Measurements from ENCODE around the gene AP1G1. TPM values are rescaled to one million over a fixed set of nuclear protein-coding genes. Genes with fewer than 3 reads are reported as not detected.

The AP1G1 gene
- 24.5 TPM for polyA plus RNA-seq (2013)

DNA sequence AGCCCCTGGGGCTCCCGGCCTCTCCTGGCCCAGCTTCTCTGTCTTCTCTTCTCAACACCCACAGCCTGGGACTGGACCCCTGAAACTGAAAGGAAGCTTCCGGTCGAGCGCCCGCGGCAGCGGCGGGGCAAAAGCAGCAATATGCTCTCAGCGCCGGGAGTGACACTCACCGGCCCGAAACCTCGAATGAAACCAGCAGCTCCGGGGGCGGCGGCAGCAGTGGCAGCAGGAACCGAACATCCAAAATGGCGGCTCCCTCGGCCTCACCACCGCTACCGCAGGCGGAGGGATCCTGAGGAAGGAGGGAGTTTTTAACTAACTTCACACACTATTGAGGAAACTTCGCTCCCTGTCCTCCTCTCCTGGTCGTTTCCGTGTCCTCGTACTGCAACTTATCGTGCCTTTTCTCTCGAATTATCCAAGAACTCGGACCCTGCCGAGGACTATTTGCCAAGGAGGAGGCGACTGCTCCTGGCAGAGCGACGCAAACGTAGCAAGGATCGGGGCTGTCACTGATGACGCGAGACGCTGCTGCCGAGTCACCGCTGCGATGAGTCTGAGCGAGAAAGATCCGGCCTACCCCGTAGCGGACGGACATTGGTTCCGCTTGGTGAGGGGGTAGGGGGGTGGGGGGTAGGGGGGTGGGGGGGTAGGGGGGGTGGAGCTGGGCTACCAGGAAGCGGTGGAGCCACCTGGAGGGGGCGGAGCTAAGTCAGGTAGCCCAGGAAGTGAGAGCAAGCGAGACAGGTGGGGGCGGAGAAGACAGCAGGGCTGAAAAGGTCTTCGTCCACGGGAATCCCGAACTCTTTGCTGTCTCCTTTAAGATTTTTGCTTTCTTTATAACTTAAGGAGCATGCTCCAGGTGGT lies at the start of gene AP1G1:
AP1G1 (minus strand) TSS at position 242 of the 867 bp plus-strand sequence. CDS start 19,355 bp downstream, outside the sequence.
- ChIA-PET CTCF (interaction anchor here (1.5 to 1.9 kb wide), 3 partner anchors 13 to 74 kb away, joined by 3 to 4 read pairs (median 4); no protein-coding TSS in a partner anchor), POLR2A (interaction anchor here (1.5 kb wide), 1 partner anchor 38 kb away, joined by 3 read pairs; no protein-coding TSS in a partner anchor)
- Histone ChIP-seq H3K4me1 (ENCODE audit: control extremely low read depth in 1 of 4, control insufficient read depth in 4 of 4, insufficient read depth in 4 of 4, low read length in 3 of 4) (peaks cover 9 to 50% (median 28%) of the 10 kb centered on the region in 4 experiments), H3K27ac (ENCODE audit: insufficient read depth in 1 of 2, low read depth in 1 of 2, low read length in 2 of 2, poor library complexity in 1 of 2, severe bottlenecking in 2 of 2) (peak within 1 kb of the TSS; percentile 99 to 100), H3K27me3 (replicated peaks in 2 of 5; ENCODE audit: control insufficient read depth in 4 of 5, insufficient read depth in 5 of 5, low read length in 4 of 5) (no peaks in the 10 kb centered on the region), H3K4me3 (ENCODE audit: control insufficient read depth in 1 of 7, extremely low read depth in 1 of 7, insufficient read depth in 4 of 7, low read depth in 2 of 7, low read length in 6 of 7) (peak within 1 kb of the TSS; percentile 89 to 99 (median 98)), H3K9me3 (ENCODE audit: control extremely low read depth in 1 of 5, control insufficient read depth in 4 of 5, insufficient read depth in 2 of 5, low read depth in 1 of 5, low read length in 4 of 5) (no peaks in the 10 kb centered on the region), H3K36me3 (ENCODE audit: control insufficient read depth in 4 of 4, insufficient read depth in 4 of 4, low read length in 3 of 4) (peaks cover 0 to 2% (median 0%) of the 10 kb centered on the region in 4 experiments)
- WGBS (ENCODE audit: insufficient coverage) = 0% methylated on average over 26 of the region's 54 CpGs
- DNase-seq = peak; percentile 99 to 100 (median 99)

DNA sequence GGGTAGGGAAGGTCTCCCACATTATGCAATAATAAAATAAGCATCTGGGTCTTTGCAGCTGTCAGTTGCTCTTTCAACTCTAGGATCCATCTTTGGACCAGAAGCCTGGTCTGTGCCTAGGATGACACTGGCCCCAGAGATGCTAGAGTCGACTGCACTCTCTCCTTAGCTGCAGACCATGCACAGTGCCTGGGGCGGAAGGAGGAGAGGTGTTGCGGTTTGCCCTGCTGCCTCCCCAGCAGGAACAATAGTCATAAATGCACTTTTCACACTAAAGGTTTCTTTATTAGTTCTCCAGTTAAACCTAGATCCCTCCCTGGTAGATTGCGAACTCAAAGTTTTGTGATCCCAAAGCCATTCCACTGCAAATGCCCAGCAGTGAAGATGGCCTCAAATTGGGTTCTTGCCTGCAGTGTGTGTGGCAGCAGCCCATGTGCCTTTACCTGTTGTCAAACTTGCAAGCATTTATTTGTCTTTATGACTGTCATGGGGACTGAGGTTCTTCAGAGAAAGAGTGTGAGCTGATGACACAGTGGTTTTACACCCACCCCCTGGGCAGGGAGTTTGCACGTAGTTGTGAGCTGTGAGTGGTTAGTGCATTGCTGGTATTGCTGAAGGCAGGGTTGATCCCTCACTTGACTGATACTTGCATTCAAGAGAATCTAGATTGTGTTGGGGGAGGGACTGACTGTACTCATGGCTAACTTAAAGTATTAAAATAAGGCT lies 47.5 kb upstream of the AP1G1 start:
- DNase-seq = no peak
- ChIA-PET CTCF (interaction anchor here (1.2 kb wide), 1 partner anchor 10 kb away, joined by 4 read pairs; no protein-coding TSS in a partner anchor), POLR2A (interaction anchor here (0.6 kb wide), 1 partner anchor 30 kb away, joined by 3 read pairs; no protein-coding TSS in a partner anchor)
- 96% methylated on average over 4 of the region's 5 CpGs for WGBS (ENCODE audit: insufficient coverage)
- no peaks in the 10 kb centered on the region for H3K9me3 ChIP-seq (ENCODE audit: control extremely low read depth in 1 of 5, control insufficient read depth in 4 of 5, insufficient read depth in 2 of 5, low read depth in 1 of 5, low read length in 4 of 5)
- H3K36me3 ChIP-seq (ENCODE audit: control insufficient read depth in 4 of 4, insufficient read depth in 4 of 4, low read length in 3 of 4) = peaks cover 5 to 56% (median 50%) of the 10 kb centered on the region in 4 experiments
- no peaks in the 10 kb centered on the region for H3K4me1 ChIP-seq (ENCODE audit: control extremely low read depth in 1 of 4, control insufficient read depth in 4 of 4, insufficient read depth in 4 of 4, low read length in 3 of 4)
- no peaks in the 10 kb centered on the region for H3K27me3 ChIP-seq (replicated peaks in 2 of 5; ENCODE audit: control insufficient read depth in 4 of 5, insufficient read depth in 5 of 5, low read length in 4 of 5)
- H3K27ac ChIP-seq (ENCODE audit: insufficient read depth in 1 of 2, low read depth in 1 of 2, low read length in 2 of 2, poor library complexity in 1 of 2, severe bottlenecking in 2 of 2) = no peak overlapping the region
- no peak overlapping the region for H3K4me3 ChIP-seq (ENCODE audit: control insufficient read depth in 1 of 7, extremely low read depth in 1 of 7, insufficient read depth in 4 of 7, low read depth in 2 of 7, low read length in 6 of 7)

DNA sequence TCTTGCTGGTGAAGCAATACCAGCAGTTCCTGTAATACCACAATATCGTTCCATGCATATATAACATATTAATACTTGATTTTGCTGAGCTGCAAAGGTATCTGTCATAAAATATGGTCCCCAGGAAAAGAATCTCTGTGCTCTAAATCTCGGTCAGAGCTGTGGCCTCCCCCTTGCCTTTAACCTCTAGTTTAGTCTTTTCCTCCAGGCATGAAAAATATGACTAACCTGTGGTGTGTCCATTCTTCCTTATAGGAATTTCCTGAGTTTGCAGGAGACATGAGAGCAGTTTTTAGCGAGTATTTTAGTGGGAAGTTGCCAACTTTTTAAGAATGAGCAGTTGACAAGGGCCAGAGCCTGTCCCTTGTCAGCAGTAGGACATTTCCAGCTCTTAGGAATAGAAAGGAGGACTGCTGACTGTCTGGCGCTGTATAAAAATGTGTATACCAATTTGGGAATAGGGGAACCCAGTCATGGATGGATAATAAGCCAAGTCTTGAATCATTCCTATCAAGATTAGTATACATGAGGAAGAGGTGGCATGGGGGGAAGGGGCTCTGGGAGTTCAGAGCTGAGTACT lies 45.8 kb upstream of the AP1G1 start:
- no peaks in the 10 kb centered on the region for H3K4me1 ChIP-seq (ENCODE audit: control extremely low read depth in 1 of 4, control insufficient read depth in 4 of 4, insufficient read depth in 4 of 4, low read length in 3 of 4)
- H3K9me3 ChIP-seq (ENCODE audit: control extremely low read depth in 1 of 5, control insufficient read depth in 4 of 5, insufficient read depth in 2 of 5, low read depth in 1 of 5, low read length in 4 of 5) = no peaks in the 10 kb centered on the region
- ChIA-PET CTCF (interaction anchor here (1.2 kb wide), 1 partner anchor 29 kb away, joined by 6 read pairs; the partner anchor contains the start of gene ZNF821), POLR2A (no interaction called here)
- WGBS (ENCODE audit: insufficient coverage) = 100% methylated on average over 3 of the region's 4 CpGs
- no peak overlapping the region for H3K4me3 ChIP-seq (ENCODE audit: control insufficient read depth in 1 of 7, extremely low read depth in 1 of 7, insufficient read depth in 4 of 7, low read depth in 2 of 7, low read length in 6 of 7)
- H3K27ac ChIP-seq (ENCODE audit: insufficient read depth in 1 of 2, low read depth in 1 of 2, low read length in 2 of 2, poor library complexity in 1 of 2, severe bottlenecking in 2 of 2) = no peak overlapping the region
- H3K27me3 ChIP-seq (replicated peaks in 2 of 5; ENCODE audit: control insufficient read depth in 4 of 5, insufficient read depth in 5 of 5, low read length in 4 of 5) = no peaks in the 10 kb centered on the region
- no peak for DNase-seq
- peaks cover 7 to 61% (median 58%) of the 10 kb centered on the region in 4 experiments for H3K36me3 ChIP-seq (ENCODE audit: control insufficient read depth in 4 of 4, insufficient read depth in 4 of 4, low read length in 3 of 4)

DNA sequence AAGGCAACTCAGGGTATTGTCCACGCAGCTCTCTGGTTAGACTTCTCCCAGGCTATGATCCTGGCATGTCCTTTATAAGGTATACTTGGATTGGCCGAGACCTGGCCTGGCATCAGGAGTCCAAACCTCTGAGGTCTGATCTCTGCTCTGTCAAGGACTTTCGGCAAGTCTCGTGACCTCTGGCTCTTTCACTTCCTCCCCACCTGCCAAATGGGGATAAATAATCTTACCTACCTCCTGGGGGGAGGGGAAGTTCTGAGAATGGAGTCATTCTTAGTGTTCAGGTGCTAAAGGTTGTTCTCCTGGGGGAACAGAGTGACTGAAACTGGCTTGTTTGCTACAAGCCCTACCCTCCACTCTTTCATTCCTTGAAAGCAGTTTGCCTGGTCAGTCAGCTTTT lies 44.8 kb upstream of the AP1G1 start:
- no peaks in the 10 kb centered on the region for H3K27me3 ChIP-seq (replicated peaks in 2 of 5; ENCODE audit: control insufficient read depth in 4 of 5, insufficient read depth in 5 of 5, low read length in 4 of 5)
- ChIA-PET CTCF (interaction anchor here (0.8 to 2.5 kb wide), 4 partner anchors 9 to 32 kb away, joined by 3 to 16 read pairs (median 4); no protein-coding TSS in a partner anchor), POLR2A (no interaction called here)
- no peaks in the 10 kb centered on the region for H3K4me1 ChIP-seq (ENCODE audit: control extremely low read depth in 1 of 4, control insufficient read depth in 4 of 4, insufficient read depth in 4 of 4, low read length in 3 of 4)
- no peaks in the 10 kb centered on the region for H3K9me3 ChIP-seq (ENCODE audit: control extremely low read depth in 1 of 5, control insufficient read depth in 4 of 5, insufficient read depth in 2 of 5, low read depth in 1 of 5, low read length in 4 of 5)
- DNase-seq = no peak
- H3K4me3 ChIP-seq (ENCODE audit: control insufficient read depth in 1 of 7, extremely low read depth in 1 of 7, insufficient read depth in 4 of 7, low read depth in 2 of 7, low read length in 6 of 7) = no peak overlapping the region
- WGBS (ENCODE audit: insufficient coverage) = 100% methylated on average over 2 of the region's 4 CpGs
- no peak overlapping the region for H3K27ac ChIP-seq (ENCODE audit: insufficient read depth in 1 of 2, low read depth in 1 of 2, low read length in 2 of 2, poor library complexity in 1 of 2, severe bottlenecking in 2 of 2)
- peaks cover 7 to 67% (median 60%) of the 10 kb centered on the region in 4 experiments for H3K36me3 ChIP-seq (ENCODE audit: control insufficient read depth in 4 of 4, insufficient read depth in 4 of 4, low read length in 3 of 4)

DNA sequence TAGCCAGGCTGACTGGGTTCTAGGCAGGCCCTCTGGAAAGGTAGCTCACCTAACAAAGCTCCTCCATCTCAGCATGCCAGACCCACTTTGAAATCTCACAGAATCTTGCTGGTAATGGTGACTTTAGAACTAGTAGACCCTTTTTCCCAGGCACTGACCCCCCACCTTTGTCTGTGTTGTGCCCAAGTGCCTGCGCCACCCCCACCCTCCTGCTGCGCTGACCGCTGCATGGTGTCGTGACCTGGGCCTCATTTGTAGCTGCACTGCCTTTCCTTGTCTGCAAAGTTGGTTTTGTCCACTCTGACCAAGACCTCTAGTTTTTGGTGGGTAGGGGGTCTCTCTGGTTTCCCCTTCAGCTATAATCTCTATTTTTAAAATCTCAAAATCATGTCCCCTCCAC lies 43.9 kb upstream of the AP1G1 start:
- H3K27me3 ChIP-seq (replicated peaks in 2 of 5; ENCODE audit: control insufficient read depth in 4 of 5, insufficient read depth in 5 of 5, low read length in 4 of 5) = no peaks in the 10 kb centered on the region
- no peak for DNase-seq
- H3K9me3 ChIP-seq (ENCODE audit: control extremely low read depth in 1 of 5, control insufficient read depth in 4 of 5, insufficient read depth in 2 of 5, low read depth in 1 of 5, low read length in 4 of 5) = no peaks in the 10 kb centered on the region
- H3K36me3 ChIP-seq (ENCODE audit: control insufficient read depth in 4 of 4, insufficient read depth in 4 of 4, low read length in 3 of 4) = peaks cover 7 to 68% (median 61%) of the 10 kb centered on the region in 4 experiments
- H3K27ac ChIP-seq (ENCODE audit: insufficient read depth in 1 of 2, low read depth in 1 of 2, low read length in 2 of 2, poor library complexity in 1 of 2, severe bottlenecking in 2 of 2) = no peak overlapping the region
- ChIA-PET POLR2A (no interaction called here), CTCF (interaction anchor here (0.8 to 2.5 kb wide), 4 partner anchors 10 to 33 kb away, joined by 3 to 16 read pairs (median 4); no protein-coding TSS in a partner anchor)
- no peak overlapping the region for H3K4me3 ChIP-seq (ENCODE audit: control insufficient read depth in 1 of 7, extremely low read depth in 1 of 7, insufficient read depth in 4 of 7, low read depth in 2 of 7, low read length in 6 of 7)
- H3K4me1 ChIP-seq (ENCODE audit: control extremely low read depth in 1 of 4, control insufficient read depth in 4 of 4, insufficient read depth in 4 of 4, low read length in 3 of 4) = peaks cover 0 to 1% (median under 1%) of the 10 kb centered on the region in 4 experiments
- 100% methylated on average over 2 of the region's 4 CpGs for WGBS (ENCODE audit: insufficient coverage)

DNA sequence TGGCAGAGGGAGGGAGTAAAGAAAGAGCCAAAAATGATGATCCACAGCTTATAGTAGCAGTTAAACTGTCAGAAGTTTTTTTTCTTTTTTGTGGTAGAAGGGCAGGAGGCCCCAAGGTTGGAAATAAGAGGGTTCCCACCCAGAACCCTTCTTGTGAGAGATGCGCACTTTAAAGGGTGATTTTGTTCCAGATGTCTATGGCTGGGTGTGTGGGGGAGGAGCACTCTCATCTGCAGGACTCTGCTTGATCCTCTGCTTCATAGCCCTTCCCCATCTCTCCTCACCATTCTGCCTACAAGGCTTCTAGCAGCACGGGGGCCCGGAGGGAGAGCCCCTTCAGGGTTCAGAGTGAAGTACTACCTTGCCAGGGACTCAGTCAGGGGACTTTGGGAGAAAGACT lies 43.5 kb upstream of the AP1G1 start:
- H3K36me3 ChIP-seq (ENCODE audit: control insufficient read depth in 4 of 4, insufficient read depth in 4 of 4, low read length in 3 of 4) = peaks cover 7 to 64% (median 59%) of the 10 kb centered on the region in 4 experiments
- H3K27ac ChIP-seq (ENCODE audit: insufficient read depth in 1 of 2, low read depth in 1 of 2, low read length in 2 of 2, poor library complexity in 1 of 2, severe bottlenecking in 2 of 2) = no peak overlapping the region
- WGBS (ENCODE audit: insufficient coverage) = 90% methylated on average over 2 of the region's 3 CpGs

More for the DNA sequence above, 43.5 kb upstream of the AP1G1 start:
- Histone ChIP-seq H3K9me3 (ENCODE audit: control extremely low read depth in 1 of 5, control insufficient read depth in 4 of 5, insufficient read depth in 2 of 5, low read depth in 1 of 5, low read length in 4 of 5) (no peaks in the 10 kb centered on the region), H3K4me3 (ENCODE audit: control insufficient read depth in 1 of 7, extremely low read depth in 1 of 7, insufficient read depth in 4 of 7, low read depth in 2 of 7, low read length in 6 of 7) (no peak overlapping the region), H3K4me1 (ENCODE audit: control extremely low read depth in 1 of 4, control insufficient read depth in 4 of 4, insufficient read depth in 4 of 4, low read length in 3 of 4) (peaks cover under 1 to 5% (median 3%) of the 10 kb centered on the region in 4 experiments), H3K27me3 (replicated peaks in 2 of 5; ENCODE audit: control insufficient read depth in 4 of 5, insufficient read depth in 5 of 5, low read length in 4 of 5) (no peaks in the 10 kb centered on the region)
- POLR2A ChIA-PET = no interaction called here
- CTCF ChIA-PET = interaction anchor here (1.1 to 2.5 kb wide), 3 partner anchors 30 to 109 kb away, joined by 3 to 16 read pairs (median 3); no protein-coding TSS in a partner anchor
- no peak for DNase-seq

Data from common myeloid progenitor, CD34-positive (primary cell).